ENCODE results near the gene LRP1. TPM values are rescaled to one million over a fixed set of nuclear protein-coding genes. Genes with fewer than 3 reads are reported as not detected.

Gene LRP1
- total and polyA plus RNA-seq, 2 of the 13 experiments (the other 11 are each of a cell fraction or from before 2014, with no cell fraction given) = 14.7 to 30.8 TPM

- WGBS (ENCODE audit: low lambda C conversion rate) = 92% methylated on average over 3 of the region's 3 CpGs
- in situ Hi-C loops (cut with HindIII; ENCODE audit: extremely low pct_ligation_motif_present, low pct_unique_long_range_greater_than_20kb) (no loop called here), intact Hi-C loops (cut with micrococcal nuclease; ENCODE audit: unreplicated experiment) (no loop called here)
- no peak overlapping the region for H3K9ac ChIP-seq (ENCODE audit: insufficient read depth, low read depth, low read length)
- no peak overlapping the region for H3K4me3 ChIP-seq (replicated peaks in 1 of 3; ENCODE audit: insufficient read depth in 1 of 3, low read depth in 2 of 3, low read length in 3 of 3)
- no peaks in the 10 kb centered on the region for H3K9me3 ChIP-seq (ENCODE audit: low read length)
- no peak overlapping the region for H2AFZ ChIP-seq (ENCODE audit: low read length)
- H3K79me2 ChIP-seq (ENCODE audit: insufficient read depth, low read length) = peaks cover 28% of the 10 kb centered on the region
- H3K27me3 ChIP-seq (ENCODE audit: control insufficient read depth in 1 of 2, insufficient read depth in 2 of 2, low read length in 2 of 2) = peaks cover 0 to under 1% of the 10 kb centered on the region in 2 experiments; a peak in 2 of 5 replicates
- TF ChIP-seq TFDP1 (CRISPR knock-in tag; IDR thresholded peaks at IDR 0.05; ENCODE audit: borderline replicate concordance) (no peak), POLR2G (IDR thresholded peaks at IDR 0.05; ENCODE audit: low read depth, low read length) (peak; percentile 52)
- FAIRE-seq = no peak
- H3K27ac ChIP-seq (ENCODE audit: extremely low read length, insufficient read depth, low read length) = no peak overlapping the region
- no TSS peak for BruUV-seq (replicated peaks)
- ChIA-PET CTCF (ENCODE audit: low intra/inter-chr PET ratio, low total read pairs) (interaction anchor here (11.7 kb wide), 1 partner anchor 20 kb away, joined by 308 read pairs; the partner anchor contains the start of gene NXPH4), POLR2A (no interaction called here)
- peaks cover 74% of the 10 kb centered on the region for H3K4me1 ChIP-seq (ENCODE audit: insufficient read depth, low read length)
- peaks cover 12% of the 10 kb centered on the region; the same call in 1 of the 2 replicates for H4K20me1 ChIP-seq (ENCODE audit: insufficient read depth, low read length)
- H3K4me2 ChIP-seq (ENCODE audit: low read depth, low read length) = no peak overlapping the region
- ATAC-seq = no peak
- H3K36me3 ChIP-seq (replicated peaks in 1 of 2; ENCODE audit: control insufficient read depth in 1 of 2, insufficient read depth in 2 of 2, low read length in 2 of 2) = peaks cover 20 to 34% of the 10 kb centered on the region in 2 experiments
- no peak for DNase-seq (ENCODE audit: low spot score)
These were observed 105.9 kb downstream of the LRP1 start for GRCh38 chr12:57234233-57234570.

GRCh38 chr12:57234571-57235016 is 106.3 kb downstream of the LRP1 start:
- peaks cover 24% of the 10 kb centered on the region for H3K79me2 ChIP-seq (ENCODE audit: insufficient read depth, low read length)
- ChIA-PET POLR2A (no interaction called here), CTCF (ENCODE audit: low intra/inter-chr PET ratio, low total read pairs) (interaction anchor here (1.1 to 11.7 kb wide), 2 partner anchors 10 to 21 kb away, joined by 3 to 308 read pairs; partner anchors contain the start of gene NXPH4)
- no peak overlapping the region for H2AFZ ChIP-seq (ENCODE audit: low read length)
- H3K4me3 ChIP-seq (replicated peaks in 1 of 3; ENCODE audit: insufficient read depth in 1 of 3, low read depth in 2 of 3, low read length in 3 of 3) = no peak overlapping the region; a peak in 1 of 6 replicates
- H3K4me2 ChIP-seq (ENCODE audit: low read depth, low read length) = no peak overlapping the region
- in situ Hi-C loops (cut with HindIII; ENCODE audit: extremely low pct_ligation_motif_present, low pct_unique_long_range_greater_than_20kb) (no loop called here), intact Hi-C loops (cut with micrococcal nuclease; ENCODE audit: unreplicated experiment) (no loop called here)
- BruUV-seq (replicated peaks) = no TSS peak
- peaks cover 12% of the 10 kb centered on the region; the same call in 1 of the 2 replicates for H4K20me1 ChIP-seq (ENCODE audit: insufficient read depth, low read length)
- no peak for ATAC-seq
- peaks cover 2 to 5% of the 10 kb centered on the region in 2 experiments; a peak in 4 of 5 replicates for H3K27me3 ChIP-seq (ENCODE audit: control insufficient read depth in 1 of 2, insufficient read depth in 2 of 2, low read length in 2 of 2)
- no peak for FAIRE-seq
- peaks cover 20 to 34% of the 10 kb centered on the region in 2 experiments for H3K36me3 ChIP-seq (replicated peaks in 1 of 2; ENCODE audit: control insufficient read depth in 1 of 2, insufficient read depth in 2 of 2, low read length in 2 of 2)
- no peaks in the 10 kb centered on the region for H3K9me3 ChIP-seq (ENCODE audit: low read length)
- 90% methylated on average over 10 of the region's 10 CpGs for WGBS (ENCODE audit: low lambda C conversion rate)
- H3K4me1 ChIP-seq (ENCODE audit: insufficient read depth, low read length) = peaks cover 78% of the 10 kb centered on the region
- no peak overlapping the region for H3K9ac ChIP-seq (ENCODE audit: insufficient read depth, low read depth, low read length)
- DNase-seq (ENCODE audit: low spot score) = no peak
- no peak overlapping the region for H3K27ac ChIP-seq (ENCODE audit: extremely low read length, insufficient read depth, low read length)
- TF ChIP-seq, protein P1, sequence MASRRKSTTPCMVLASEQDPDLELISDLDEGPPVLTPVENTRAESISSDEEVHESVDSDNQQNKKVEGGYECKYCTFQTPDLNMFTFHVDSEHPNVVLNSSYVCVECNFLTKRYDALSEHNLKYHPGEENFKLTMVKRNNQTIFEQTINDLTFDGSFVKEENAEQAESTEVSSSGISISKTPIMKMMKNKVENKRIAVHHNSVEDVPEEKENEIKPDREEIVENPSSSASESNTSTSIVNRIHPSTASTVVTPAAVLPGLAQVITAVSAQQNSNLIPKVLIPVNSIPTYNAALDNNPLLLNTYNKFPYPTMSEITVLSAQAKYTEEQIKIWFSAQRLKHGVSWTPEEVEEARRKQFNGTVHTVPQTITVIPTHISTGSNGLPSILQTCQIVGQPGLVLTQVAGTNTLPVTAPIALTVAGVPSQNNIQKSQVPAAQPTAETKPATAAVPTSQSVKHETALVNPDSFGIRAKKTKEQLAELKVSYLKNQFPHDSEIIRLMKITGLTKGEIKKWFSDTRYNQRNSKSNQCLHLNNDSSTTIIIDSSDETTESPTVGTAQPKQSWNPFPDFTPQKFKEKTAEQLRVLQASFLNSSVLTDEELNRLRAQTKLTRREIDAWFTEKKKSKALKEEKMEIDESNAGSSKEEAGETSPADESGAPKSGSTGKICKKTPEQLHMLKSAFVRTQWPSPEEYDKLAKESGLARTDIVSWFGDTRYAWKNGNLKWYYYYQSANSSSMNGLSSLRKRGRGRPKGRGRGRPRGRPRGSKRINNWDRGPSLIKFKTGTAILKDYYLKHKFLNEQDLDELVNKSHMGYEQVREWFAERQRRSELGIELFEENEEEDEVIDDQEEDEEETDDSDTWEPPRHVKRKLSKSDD (CRISPR knock-in tag; IDR thresholded peaks at IDR 0.05; ENCODE audit: low read depth) = no peak
- TF ChIP-seq ZMYM3 (CRISPR knock-in tag; IDR thresholded peaks at IDR 0.05) (no peak), TBX2 (CRISPR knock-in tag; IDR thresholded peaks at IDR 0.05; ENCODE audit: borderline replicate concordance) (no peak), RORA (CRISPR knock-in tag; IDR thresholded peaks at IDR 0.05) (no peak), ONECUT2 (CRISPR knock-in tag; IDR thresholded peaks at IDR 0.05) (no peak), KLF6 (CRISPR knock-in tag; IDR thresholded peaks at IDR 0.05) (no peak), ZNF607 (CRISPR knock-in tag; IDR thresholded peaks at IDR 0.05; ENCODE audit: borderline replicate concordance) (no peak), MED8 (CRISPR knock-in tag; IDR thresholded peaks at IDR 0.05; ENCODE audit: insufficient replicate concordance) (no peak)
- TF ChIP-seq, protein P2, sequence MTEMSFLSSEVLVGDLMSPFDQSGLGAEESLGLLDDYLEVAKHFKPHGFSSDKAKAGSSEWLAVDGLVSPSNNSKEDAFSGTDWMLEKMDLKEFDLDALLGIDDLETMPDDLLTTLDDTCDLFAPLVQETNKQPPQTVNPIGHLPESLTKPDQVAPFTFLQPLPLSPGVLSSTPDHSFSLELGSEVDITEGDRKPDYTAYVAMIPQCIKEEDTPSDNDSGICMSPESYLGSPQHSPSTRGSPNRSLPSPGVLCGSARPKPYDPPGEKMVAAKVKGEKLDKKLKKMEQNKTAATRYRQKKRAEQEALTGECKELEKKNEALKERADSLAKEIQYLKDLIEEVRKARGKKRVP (CRISPR knock-in tag; IDR thresholded peaks at IDR 0.05) = no peak

Data from HepG2 (cell line).